OCI-LY7 (cell line): ENCODE measurements around the gene AKT2. TPM values are rescaled to one million over a fixed set of nuclear protein-coding genes. Genes with fewer than 3 reads are reported as not detected.

Experiments
- BruUV-seq: library from RNA; stranded (reverse); fragments of 400-500 nt; replicated peaks from 2 replicates; lab custom pipeline; 2021; lab: Mats Ljungman, UMichigan
- CTCF ChIA-PET: fragments of 300-600 bp; sonication (Branson Sonifier 250); formaldehyde crosslinking; loops from one replicate; lab custom pipeline; 2022; ENCODE audit warnings: antibody characterized with exemption; ENCODE audit not compliant: unreplicated experiment; lab: Charles Lee
- POLR2A ChIA-PET: fragments of 300-600 bp; sonication (Branson Sonifier 250); formaldehyde crosslinking; loops from one replicate; lab custom pipeline; 2022; ENCODE audit warnings: antibody characterized with exemption; lab: Charles Lee
- DNase-seq: peaks from one replicate; pipeline ENCODE4 v3.0.0-alpha.2; 2015; ENCODE audit warnings: low spot score
- H2AFZ ChIP-seq: fragments of 200-600 bp; sonication (generic), shearing (Covaris generic); 2 replicates; pipeline ENCODE4 v1.6.1; 2014; ENCODE audit warnings: mild to moderate bottlenecking, antibody characterized with exemption, low read length, moderate library complexity
- H3K27ac ChIP-seq: fragments of 200-600 bp; sonication (generic); 2 replicates; pipeline ENCODE4 v1.5.1; 2014; ENCODE audit warnings: mixed run types, low read depth, mild to moderate bottlenecking, moderate library complexity, low read length, inconsistent platforms; ENCODE audit not compliant: poor library complexity, severe bottlenecking
- H3K36me3 ChIP-seq: fragments of 200-600 bp; sonication (generic); 2 replicates; pipeline ENCODE4 v1.6.1; 2014; ENCODE audit warnings: mild to moderate bottlenecking, antibody characterized with exemption, low read length, moderate library complexity, mixed read lengths; ENCODE audit not compliant: insufficient read depth
- H3K4me1 ChIP-seq: fragments of 200-600 bp; sonication (generic); 2 replicates; pipeline ENCODE4 v1.5.1; 2014; ENCODE audit warnings: mild to moderate bottlenecking, low read length; ENCODE audit not compliant: insufficient read depth, poor library complexity, severe bottlenecking
- H3K4me2 ChIP-seq: fragments of 200-600 bp; sonication (generic); 2 replicates; pipeline ENCODE4 v1.6.1; 2014; ENCODE audit warnings: mild to moderate bottlenecking, low read length
- H3K4me3 ChIP-seq: fragments of 200-600 bp; sonication (generic); 2 replicates; pipeline ENCODE4 v1.5.1; 2014; ENCODE audit warnings: mild to moderate bottlenecking, low read depth, low read length; ENCODE audit not compliant: poor library complexity, severe bottlenecking
- H3K79me2 ChIP-seq: fragments of 200-600 bp; sonication (generic); 2 replicates; pipeline ENCODE4 v1.6.1; 2016; ENCODE audit warnings: low read depth, mild to moderate bottlenecking, low read length, moderate library complexity, mixed read lengths; ENCODE audit not compliant: insufficient read depth
- H3K9me2 ChIP-seq: fragments of 200-600 bp; sonication (generic); 2 replicates; pipeline ENCODE4 v1.6.1; 2016; ENCODE audit warnings: mild to moderate bottlenecking, low read length, mixed read lengths; ENCODE audit not compliant: insufficient read depth
- H3K9me3 ChIP-seq: fragments of 200-600 bp; sonication (generic); 2 replicates; pipeline ENCODE4 v1.6.1; 2014; ENCODE audit warnings: mild to moderate bottlenecking, mixed run types, low read length, mixed read lengths
- H4K20me1 ChIP-seq: fragments of 200-600 bp; sonication (generic); 2 replicates; pipeline ENCODE4 v1.6.1; 2014; ENCODE audit warnings: mild to moderate bottlenecking, antibody characterized with exemption, low read length, moderate library complexity, mixed read lengths; ENCODE audit not compliant: insufficient read depth
- EZH2phosphoT487 ChIP-seq: fragments of 200-600 bp; sonication (generic); IDR thresholded peaks from 2 replicates; pipeline ENCODE4 v1.6.1; 2018; ENCODE audit warnings: low read depth, borderline replicate concordance, mild to moderate bottlenecking, mixed run types, antibody characterized with exemption, low read length, moderate library complexity, mixed read lengths
- intact Hi-C: fragments of 100-400 bp; cut with micrococcal nuclease; formaldehyde crosslinking; loops from one replicate; pipeline ENCODE4 v1.10.0; 2022; ENCODE audit not compliant: unreplicated experiment
- total RNA-seq, 2 experiments: library from RNA; depleted of rRNA in 1 of 2; stranded (reverse); fragments of >200 nt in 1 of 2; shearing (Covaris generic) in 1 of 2; gene quantifications; 2 replicates each; pipeline ENCODE4 v1.2.3, GENCODE V29; 2014 to 2022
- TF ChIP-seq, protein P1 (sequence below): fragments of 200-600 bp; sonication (generic); conservative IDR thresholded peaks from 2 replicates; pipeline ENCODE4 v1.5.1; 2014; ENCODE audit warnings: mild to moderate bottlenecking, antibody characterized with exemption, low read length, moderate library complexity, mixed read lengths

AKT2 gene
- total RNA-seq, 2 experiments from 2014 or later, result 116 to 197 TPM

DNA sequence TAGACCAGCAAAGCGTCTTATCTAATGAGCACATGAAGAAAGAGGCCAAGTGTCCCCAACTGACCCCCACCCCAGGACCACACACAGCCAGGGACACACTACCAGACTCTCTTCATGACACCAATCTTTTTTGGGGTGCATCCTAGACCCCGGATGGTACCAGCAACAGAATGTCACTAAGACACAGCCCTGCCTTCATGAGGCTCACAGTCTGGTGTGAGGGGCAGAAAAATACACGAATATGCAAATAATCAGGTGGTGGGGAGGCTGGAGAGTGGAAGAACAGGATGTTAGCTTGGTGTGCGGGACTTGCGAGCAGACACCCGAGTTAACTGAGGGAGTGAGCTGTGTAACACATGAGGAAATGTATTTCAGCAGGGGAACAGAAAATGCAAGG lies 17.5 kb downstream of the AKT2 start:
- POLR2A ChIA-PET, result no interaction called here
- Histone ChIP-seq H4K20me1 (no peaks in the 10 kb centered on the region; the same call in 1 of the 2 replicates), H3K79me2 (peaks cover 22% of the 10 kb centered on the region; the same call in 1 of the 2 replicates), H3K4me2 (no peak overlapping the region), H3K36me3 (peaks cover 64% of the 10 kb centered on the region), H3K9me3 (no peaks in the 10 kb centered on the region), H3K9me2 (no peaks in the 10 kb centered on the region), H2AFZ (no peak overlapping the region), H3K4me3 (no peak overlapping the region), H3K4me1 (peaks cover 11% of the 10 kb centered on the region), H3K27ac (no peak overlapping the region)
- BruUV-seq, result no TSS peak
- CTCF ChIA-PET, result no interaction called here
- DNase-seq, result no peak
- TF ChIP-seq EZH2phosphoT487, result no peak
- TF ChIP-seq, protein P1, sequence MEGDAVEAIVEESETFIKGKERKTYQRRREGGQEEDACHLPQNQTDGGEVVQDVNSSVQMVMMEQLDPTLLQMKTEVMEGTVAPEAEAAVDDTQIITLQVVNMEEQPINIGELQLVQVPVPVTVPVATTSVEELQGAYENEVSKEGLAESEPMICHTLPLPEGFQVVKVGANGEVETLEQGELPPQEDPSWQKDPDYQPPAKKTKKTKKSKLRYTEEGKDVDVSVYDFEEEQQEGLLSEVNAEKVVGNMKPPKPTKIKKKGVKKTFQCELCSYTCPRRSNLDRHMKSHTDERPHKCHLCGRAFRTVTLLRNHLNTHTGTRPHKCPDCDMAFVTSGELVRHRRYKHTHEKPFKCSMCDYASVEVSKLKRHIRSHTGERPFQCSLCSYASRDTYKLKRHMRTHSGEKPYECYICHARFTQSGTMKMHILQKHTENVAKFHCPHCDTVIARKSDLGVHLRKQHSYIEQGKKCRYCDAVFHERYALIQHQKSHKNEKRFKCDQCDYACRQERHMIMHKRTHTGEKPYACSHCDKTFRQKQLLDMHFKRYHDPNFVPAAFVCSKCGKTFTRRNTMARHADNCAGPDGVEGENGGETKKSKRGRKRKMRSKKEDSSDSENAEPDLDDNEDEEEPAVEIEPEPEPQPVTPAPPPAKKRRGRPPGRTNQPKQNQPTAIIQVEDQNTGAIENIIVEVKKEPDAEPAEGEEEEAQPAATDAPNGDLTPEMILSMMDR, result no peak
- intact Hi-C loops, result no loop called here

DNA sequence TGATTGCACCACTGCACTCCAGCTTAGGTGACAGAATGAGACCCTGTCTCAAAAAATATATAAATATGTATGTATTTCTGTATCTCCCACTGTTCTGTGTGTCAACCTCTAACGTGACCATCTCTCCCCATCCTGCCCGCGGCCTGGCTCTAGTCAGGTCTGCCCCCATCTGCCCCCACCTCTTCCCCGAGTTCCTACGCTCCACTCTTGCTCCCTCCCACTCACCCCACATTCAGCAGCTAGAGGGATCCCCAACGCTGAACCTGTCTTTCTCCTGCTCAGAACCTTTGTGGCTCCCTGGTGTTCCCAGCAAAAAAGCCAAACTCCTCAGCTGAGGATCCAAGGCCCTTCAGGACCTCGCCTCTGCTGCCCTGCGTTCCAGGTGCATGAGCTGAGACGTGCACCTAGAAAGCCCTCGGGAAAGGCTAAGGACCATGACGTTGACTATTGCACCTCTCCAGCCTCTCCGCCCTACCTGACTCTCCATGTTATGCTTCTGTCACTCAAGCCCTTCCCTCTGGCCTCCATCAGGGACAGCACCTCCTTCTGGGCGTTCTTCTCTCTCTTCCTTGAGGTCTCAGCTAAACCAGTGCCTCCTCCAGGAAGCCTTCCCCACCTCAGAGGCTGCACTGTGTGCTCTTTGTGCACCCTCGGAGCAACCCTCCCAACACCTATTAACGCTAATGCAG lies 18.1 kb downstream of the AKT2 start:
- Histone ChIP-seq H3K79me2 (peaks cover 17% of the 10 kb centered on the region; the same call in 1 of the 2 replicates), H2AFZ (no peak overlapping the region), H3K4me1 (peaks cover 11% of the 10 kb centered on the region), H3K9me2 (no peaks in the 10 kb centered on the region), H3K4me3 (no peak overlapping the region), H4K20me1 (no peaks in the 10 kb centered on the region; the same call in 1 of the 2 replicates), H3K9me3 (no peaks in the 10 kb centered on the region), H3K4me2 (no peak overlapping the region), H3K27ac (no peak overlapping the region), H3K36me3 (peaks cover 64% of the 10 kb centered on the region)
- intact Hi-C loops, result no loop called here
- DNase-seq, result no peak
- BruUV-seq, result no TSS peak
- no peak for TF ChIP-seq EZH2phosphoT487
- TF ChIP-seq, protein P1, result no peak
- POLR2A ChIA-PET, result no interaction called here
- CTCF ChIA-PET, result no interaction called here

DNA sequence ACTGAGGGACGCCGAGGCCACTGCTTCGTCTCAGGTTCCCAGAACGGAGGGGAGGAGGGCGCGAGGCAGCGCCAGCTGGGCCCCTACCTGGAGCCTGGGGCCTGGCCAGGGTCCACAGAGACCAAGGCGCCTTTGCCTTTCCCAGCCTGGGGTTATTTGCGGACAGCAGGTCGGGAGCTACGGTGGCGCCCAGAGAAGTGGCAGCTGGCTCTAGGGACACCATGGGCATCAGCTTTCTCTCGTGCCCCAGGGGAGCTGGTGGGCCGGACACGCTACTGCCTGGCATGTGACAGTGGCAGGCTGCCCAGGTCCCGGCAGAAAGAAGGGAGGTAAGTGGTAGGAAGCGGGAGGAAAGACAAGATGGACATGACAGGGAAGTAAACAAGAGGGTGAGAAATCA lies 19.0 kb downstream of the AKT2 start:
- Histone ChIP-seq H3K9me3 (no peaks in the 10 kb centered on the region), H3K27ac (no peak overlapping the region), H3K9me2 (no peaks in the 10 kb centered on the region), H3K79me2 (peaks cover 8% of the 10 kb centered on the region; the same call in 1 of the 2 replicates), H2AFZ (no peak overlapping the region), H4K20me1 (no peaks in the 10 kb centered on the region; the same call in 1 of the 2 replicates), H3K36me3 (peaks cover 64% of the 10 kb centered on the region), H3K4me3 (no peak overlapping the region), H3K4me2 (no peak overlapping the region), H3K4me1 (peaks cover 11% of the 10 kb centered on the region)
- BruUV-seq, result no TSS peak
- intact Hi-C loops, result no loop called here
- CTCF ChIA-PET, result no interaction called here
- TF ChIP-seq, protein P1, result no peak
- no peak for TF ChIP-seq EZH2phosphoT487
- POLR2A ChIA-PET, result no interaction called here
- no peak for DNase-seq
